Erythroblast (primary cell): ENCODE results near the gene BHLHE23.
"Not testable (repeated sequence)": the region's sequence is repeated elsewhere in the genome, so short reads cannot be mapped to it uniquely, and the experiment has no call there.

Experiments used
- DNase-seq, 2 experiments: peaks; one replicate each; lab custom pipeline; 2025; lab: John Stamatoyannopoulos, UW
- GATA1 ChIP-seq: IDR thresholded peaks from 2 replicates; pipeline ENCODE4 v1.6.1; 2011; ENCODE audit warnings: low read depth, mild to moderate bottlenecking, control low read depth, low read length, moderate library complexity
- POLR2A ChIP-seq: IDR thresholded peaks from 2 replicates; pipeline ENCODE4 v1.6.1; 2011; ENCODE audit warnings: mild to moderate bottlenecking, low read length

BHLHE23 gene

DNA sequence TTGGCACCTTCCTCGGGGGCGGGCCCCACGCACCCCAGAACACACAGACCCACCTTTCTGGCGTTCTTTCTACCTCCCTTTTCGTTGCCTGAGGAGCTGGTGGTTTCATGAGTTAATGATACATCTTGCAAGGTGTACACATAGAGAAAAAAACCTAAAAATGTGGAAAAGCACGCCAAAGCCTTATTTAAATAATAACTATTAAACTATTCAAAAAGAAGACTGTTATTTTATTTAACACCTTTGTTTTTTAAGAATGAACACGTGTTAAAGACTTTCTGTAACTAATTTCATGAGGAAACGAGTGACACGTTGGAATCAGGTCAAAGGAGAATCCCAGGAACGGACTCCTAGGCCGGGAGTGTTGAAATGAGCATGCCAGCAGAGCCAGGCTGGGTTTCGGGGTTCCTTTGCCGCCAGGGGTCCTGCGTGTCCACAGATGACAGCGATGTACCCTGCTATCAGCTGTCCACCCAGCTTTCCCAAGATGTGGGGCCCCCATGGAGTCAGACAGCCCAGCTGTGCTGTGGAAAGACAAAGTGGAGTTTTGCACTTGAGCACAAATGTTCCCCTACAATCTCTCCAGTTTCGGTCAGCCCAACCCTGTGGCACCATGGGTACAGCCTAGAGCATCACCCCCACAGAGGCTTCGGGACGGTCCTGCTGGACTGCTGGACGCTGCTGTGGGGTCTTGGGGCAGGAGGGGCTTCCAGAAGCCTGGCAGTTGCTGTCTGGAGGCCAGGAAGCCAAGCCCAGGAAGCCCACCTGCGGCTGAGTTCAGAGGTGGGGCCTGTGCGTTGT lies 38.2 kb downstream of the BHLHE23 start:
- DNase-seq = no peak
- no peak for TF ChIP-seq GATA1
- no peak for TF ChIP-seq POLR2A

DNA sequence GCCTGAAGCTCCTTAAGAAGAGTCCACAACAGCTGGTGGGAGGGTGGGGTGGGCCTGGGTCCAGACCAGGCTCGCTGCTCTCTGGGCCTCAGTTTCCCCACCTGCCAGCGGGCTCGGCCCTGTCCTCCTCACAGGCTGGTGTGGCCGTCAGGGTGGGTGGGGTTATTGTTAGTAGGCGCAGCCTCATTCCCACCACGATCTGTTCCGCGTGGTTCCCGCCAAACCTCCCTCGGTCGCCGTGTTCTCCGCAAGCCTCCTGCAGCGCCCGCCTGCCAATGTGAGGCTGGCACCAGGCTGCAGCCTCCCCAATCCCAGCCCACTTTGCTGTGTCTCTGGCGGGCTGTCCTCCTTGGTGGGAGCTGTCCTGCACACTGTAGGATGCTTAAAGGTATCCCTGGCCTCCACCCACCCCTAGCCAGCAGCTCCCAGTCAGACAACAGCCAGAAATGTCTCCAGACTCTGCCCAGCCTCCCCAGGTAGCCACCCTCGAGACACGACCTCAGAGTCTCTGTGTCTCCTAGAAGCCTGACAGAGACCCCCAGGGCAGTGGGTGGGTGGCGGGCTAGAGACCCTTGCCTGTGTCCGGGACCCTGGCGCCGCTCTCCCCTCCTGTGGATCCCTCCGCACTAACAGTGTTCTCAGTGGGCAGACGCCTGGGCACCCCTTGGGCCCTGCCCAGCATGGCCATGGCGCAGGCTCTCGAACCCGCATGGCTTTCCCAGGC lies 39.0 kb downstream of the BHLHE23 start:
- TF ChIP-seq GATA1 (no peak), POLR2A (no peak)
- DNase-seq = no peak

GRCh38 chr20:62967149-62967501 lies 39.6 kb downstream of the BHLHE23 start:
- DNase-seq = no peak
- TF ChIP-seq POLR2A = no peak
- no peak for TF ChIP-seq GATA1

- TF ChIP-seq GATA1 = no peak
- no peak for TF ChIP-seq POLR2A
- DNase-seq = no peak
Observed at GRCh38 chr20:62966212-62967148, 40.3 kb downstream of the BHLHE23 start.

- no peak for DNase-seq
- TF ChIP-seq POLR2A (no peak), GATA1 (no peak)
Observed at GRCh38 chr20:62965363-62965771, 41.4 kb downstream of the BHLHE23 start.

DNA sequence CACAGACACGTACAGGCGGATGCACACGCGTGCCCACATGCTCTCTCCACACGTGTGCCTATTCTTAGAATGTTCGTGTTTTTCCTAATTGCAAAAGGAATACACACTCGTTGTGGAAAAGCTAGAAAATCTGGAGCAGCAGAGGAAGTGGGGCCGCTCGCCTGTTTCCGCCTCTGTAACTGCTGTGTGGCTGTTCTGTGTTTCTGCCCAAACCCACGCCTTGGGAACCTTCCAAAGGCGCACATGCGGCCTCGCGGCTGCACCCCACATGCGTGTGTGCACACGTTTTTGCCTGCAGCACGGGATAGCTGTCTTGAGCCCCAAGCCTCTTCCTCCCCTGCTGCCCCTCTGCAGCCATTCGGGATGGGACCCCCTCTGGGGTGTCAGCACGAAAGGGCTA lies 42.1 kb downstream of the BHLHE23 start:
- no peak for DNase-seq
- no peak for TF ChIP-seq GATA1
- TF ChIP-seq POLR2A = no peak

GRCh38 chr20:62963614-62964397 lies 43.0 kb downstream of the BHLHE23 start:
- no peak for DNase-seq
- no peak for TF ChIP-seq GATA1
- TF ChIP-seq POLR2A = no peak

GRCh38 chr20:62962891-62963613 lies 43.7 kb downstream of the BHLHE23 start:
- no peak for DNase-seq
- no peak for TF ChIP-seq GATA1
- no peak for TF ChIP-seq POLR2A

DNA sequence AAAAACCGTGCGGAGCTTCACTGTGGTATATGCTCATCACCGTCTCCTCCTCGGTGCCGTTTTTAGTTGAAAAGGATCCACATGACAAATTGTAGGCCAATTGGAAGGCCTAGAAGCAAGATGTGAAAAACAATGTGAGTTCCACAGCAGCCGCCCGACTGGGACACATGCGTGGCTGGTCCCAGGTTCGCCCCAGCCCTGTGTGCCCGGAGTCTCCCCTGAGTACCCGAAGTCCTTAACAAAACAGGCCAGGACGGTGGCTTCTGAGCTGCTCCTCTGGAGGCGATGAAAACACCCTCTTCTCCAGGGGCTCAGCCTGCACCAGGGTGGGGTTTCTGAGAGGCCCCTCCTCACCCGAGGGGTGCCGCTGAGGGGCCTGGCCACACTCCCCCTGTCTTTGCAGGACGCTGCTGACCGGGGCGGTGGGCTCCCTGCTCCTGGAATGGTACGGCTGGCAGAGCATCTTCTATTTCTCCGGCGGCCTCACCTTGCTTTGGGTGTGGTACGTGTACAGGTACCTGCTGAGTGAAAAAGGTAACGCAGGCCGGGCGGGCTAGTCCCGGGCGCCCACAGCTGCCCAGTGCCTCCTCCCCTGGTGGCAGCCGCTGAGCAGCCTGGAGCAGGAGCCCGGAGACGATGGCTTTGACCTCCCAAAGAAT lies 44.4 kb downstream of the BHLHE23 start:
- TF ChIP-seq GATA1 = no peak
- no peak for TF ChIP-seq POLR2A

DNA sequence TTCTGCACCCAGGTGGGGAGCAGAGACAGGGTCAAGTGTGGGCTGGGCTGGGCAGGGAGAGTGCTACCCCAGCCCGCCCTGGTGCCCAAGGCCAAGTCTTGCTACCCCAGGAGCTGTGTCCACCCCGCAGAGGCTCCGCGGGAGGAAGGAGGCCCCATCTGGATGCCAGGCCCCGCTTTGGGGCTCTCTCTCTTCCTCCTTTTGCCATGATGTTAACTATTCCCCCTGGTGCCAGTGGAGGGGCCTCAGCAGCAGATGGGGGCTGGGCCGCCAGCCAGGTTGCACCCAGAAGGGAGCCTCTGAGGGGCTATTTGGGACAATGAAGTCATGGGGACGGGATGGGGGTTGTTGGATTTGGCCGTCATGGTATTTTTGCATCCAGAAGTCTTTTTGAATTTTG lies 45.0 kb downstream of the BHLHE23 start:
- TF ChIP-seq POLR2A (no peak), GATA1 (no peak)
- DNase-seq = no peak

More for the DNA sequence above, 44.4 kb downstream of the BHLHE23 start:
- DNase-seq = no peak

- TF ChIP-seq POLR2A = no peak
- no peak for DNase-seq
Observed at GRCh38 chr20:62961310-62961783, 45.4 kb downstream of the BHLHE23 start.

GRCh38 chr20:62960446-62961309 lies 46.1 kb downstream of the BHLHE23 start:
- not testable (repeated sequence) for DNase-seq
